ENCODE results near the gene MAD1L1. TPM values are rescaled to one million over a fixed set of nuclear protein-coding genes. Genes with fewer than 3 reads are reported as not detected.

MAD1L1 gene
- total and polyA plus RNA-seq, 2 of the 13 experiments (the other 11 are each of a cell fraction or from before 2014, with no cell fraction given): 17.4 to 64.7 TPM

DNA sequence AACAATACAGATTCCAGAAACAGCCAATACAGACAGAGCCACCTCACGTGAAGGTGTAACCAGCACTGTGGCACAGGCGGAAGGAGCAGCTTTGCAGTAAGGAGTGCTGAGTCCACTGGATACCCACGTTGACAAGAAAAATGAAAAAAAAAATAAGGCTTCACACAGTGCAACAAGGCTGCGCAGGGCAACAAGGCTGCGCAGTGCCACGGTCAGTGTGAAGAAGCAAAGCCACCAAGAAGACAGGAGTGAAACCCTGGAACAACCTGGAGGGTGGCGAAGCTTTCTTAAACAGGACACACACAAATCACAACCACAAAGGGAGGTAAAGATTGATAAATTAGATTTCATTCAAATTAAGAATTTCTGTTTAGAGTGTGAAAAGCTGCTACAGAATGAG, 204.0 kb downstream of the MAD1L1 start:
- TF ChIP-seq, protein P1, sequence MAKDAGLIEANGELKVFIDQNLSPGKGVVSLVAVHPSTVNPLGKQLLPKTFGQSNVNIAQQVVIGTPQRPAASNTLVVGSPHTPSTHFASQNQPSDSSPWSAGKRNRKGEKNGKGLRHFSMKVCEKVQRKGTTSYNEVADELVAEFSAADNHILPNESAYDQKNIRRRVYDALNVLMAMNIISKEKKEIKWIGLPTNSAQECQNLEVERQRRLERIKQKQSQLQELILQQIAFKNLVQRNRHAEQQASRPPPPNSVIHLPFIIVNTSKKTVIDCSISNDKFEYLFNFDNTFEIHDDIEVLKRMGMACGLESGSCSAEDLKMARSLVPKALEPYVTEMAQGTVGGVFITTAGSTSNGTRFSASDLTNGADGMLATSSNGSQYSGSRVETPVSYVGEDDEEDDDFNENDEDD (CRISPR knock-in tag; IDR thresholded peaks at IDR 0.05; ENCODE audit: borderline replicate concordance): no peak
- TF ChIP-seq, protein P2, sequence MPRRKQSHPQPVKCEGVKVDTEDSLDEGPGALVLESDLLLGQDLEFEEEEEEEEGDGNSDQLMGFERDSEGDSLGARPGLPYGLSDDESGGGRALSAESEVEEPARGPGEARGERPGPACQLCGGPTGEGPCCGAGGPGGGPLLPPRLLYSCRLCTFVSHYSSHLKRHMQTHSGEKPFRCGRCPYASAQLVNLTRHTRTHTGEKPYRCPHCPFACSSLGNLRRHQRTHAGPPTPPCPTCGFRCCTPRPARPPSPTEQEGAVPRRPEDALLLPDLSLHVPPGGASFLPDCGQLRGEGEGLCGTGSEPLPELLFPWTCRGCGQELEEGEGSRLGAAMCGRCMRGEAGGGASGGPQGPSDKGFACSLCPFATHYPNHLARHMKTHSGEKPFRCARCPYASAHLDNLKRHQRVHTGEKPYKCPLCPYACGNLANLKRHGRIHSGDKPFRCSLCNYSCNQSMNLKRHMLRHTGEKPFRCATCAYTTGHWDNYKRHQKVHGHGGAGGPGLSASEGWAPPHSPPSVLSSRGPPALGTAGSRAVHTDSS (CRISPR knock-in tag; conservative IDR thresholded peaks at IDR 0.05): no peak
- no peak for TF ChIP-seq JUNB (CRISPR knock-in tag; IDR thresholded peaks at IDR 0.05; ENCODE audit: borderline replicate concordance)
- no peak for TF ChIP-seq POLR2A (IDR thresholded peaks at IDR 0.05; ENCODE audit: insufficient read depth in 1 of 2, low read depth in 2 of 2, low read length in 2 of 2)
- TF ChIP-seq MIER2 (CRISPR knock-in tag; IDR thresholded peaks at IDR 0.05): no peak
- TF ChIP-seq CBX5 (CRISPR knock-in tag; IDR thresholded peaks at IDR 0.05; ENCODE audit: borderline replicate concordance): peak; percentile 80; the same call in 1 of the 2 replicates
- no peak for TF ChIP-seq KAT2B (IDR thresholded peaks at IDR 0.05; ENCODE audit: borderline replicate concordance, low read depth, low read length)
- TF ChIP-seq THYN1 (CRISPR knock-in tag; IDR thresholded peaks at IDR 0.05; ENCODE audit: borderline replicate concordance, low read depth): no peak
- H3K4me1 ChIP-seq (ENCODE audit: insufficient read depth, low read length): peaks cover 21% of the 10 kb centered on the region
- POLR2A ChIA-PET: no interaction called here
- no peaks in the 10 kb centered on the region for H3K27me3 ChIP-seq (ENCODE audit: control insufficient read depth in 1 of 2, insufficient read depth in 2 of 2, low read length in 2 of 2)
- peaks cover 0 to 1% of the 10 kb centered on the region in 2 experiments; a peak in 1 of 5 replicates for H3K36me3 ChIP-seq (replicated peaks in 1 of 2; ENCODE audit: control insufficient read depth in 1 of 2, insufficient read depth in 2 of 2, low read length in 2 of 2)
- H2AFZ ChIP-seq (ENCODE audit: low read length): no peak overlapping the region
- peaks cover 41% of the 10 kb centered on the region for H3K9me3 ChIP-seq (ENCODE audit: low read length)
- no peak overlapping the region for H3K4me3 ChIP-seq (replicated peaks in 1 of 3; ENCODE audit: insufficient read depth in 1 of 3, low read depth in 2 of 3, low read length in 3 of 3)
- H3K9ac ChIP-seq (ENCODE audit: insufficient read depth, low read depth, low read length): no peak overlapping the region
- intact Hi-C loops (cut with micrococcal nuclease; ENCODE audit: unreplicated experiment): no loop called here
- in situ Hi-C loops (cut with HindIII; ENCODE audit: extremely low pct_ligation_motif_present, low pct_unique_long_range_greater_than_20kb): no loop called here
- no TSS peak for BruUV-seq (replicated peaks)
- 96% methylated on average over 7 of the region's 7 CpGs for WGBS (ENCODE audit: low lambda C conversion rate)
- no peak overlapping the region for H3K27ac ChIP-seq (ENCODE audit: extremely low read length, insufficient read depth, low read length)
- CTCF ChIA-PET (ENCODE audit: low intra/inter-chr PET ratio, low total read pairs): no interaction called here
- H3K4me2 ChIP-seq (ENCODE audit: low read depth, low read length): no peak overlapping the region
- DNase-seq (ENCODE audit: low spot score) (no peak), FAIRE-seq (no peak), ATAC-seq (no peak)
- H4K20me1 ChIP-seq (ENCODE audit: insufficient read depth, low read length): no peaks in the 10 kb centered on the region
- peaks cover 13% of the 10 kb centered on the region for H3K79me2 ChIP-seq (ENCODE audit: insufficient read depth, low read length)

Data from HepG2 (cell line).